ENCODE measurements around the gene SLC23A2.

GRCh38 chr20:4883051-4883450 lies 118.3 kb downstream of the SLC23A2 start:
- no peak for TF ChIP-seq CTCF (IDR thresholded peaks at IDR 0.05)
- TF ChIP-seq POLR2A (IDR thresholded peaks at IDR 0.05): no peak
